Cardiac muscle cell (in vitro differentiated cells and primary cell): Measurements from ENCODE around the gene RPS19. TPM values are rescaled to one million over a fixed set of nuclear protein-coding genes. Genes with fewer than 3 reads are reported as not detected.

Experiments used
- DNase-seq, 2 donors: peaks; one replicate each; pipeline versions ENCODE4 v3.0.0 to v3.0.0-alpha.2; 2010 to 2017; ENCODE audit warnings: low read depth in 1 of 2, low spot score in 1 of 2
- H3K27ac ChIP-seq: fragments of 200-600 bp; sonication (generic); 2 replicates; pipeline ENCODE4 v1.5.1; 2016
- H3K27me3 ChIP-seq: fragments of 200-600 bp; sonication (generic); 2 replicates; pipeline ENCODE4 v1.6.0; 2016; ENCODE audit warnings: control low read depth
- H3K36me3 ChIP-seq: fragments of 200-600 bp; sonication (generic); 2 replicates; pipeline ENCODE4 v1.5.1; 2016; ENCODE audit warnings: control low read depth
- H3K4me1 ChIP-seq: fragments of 200-600 bp; sonication (generic); 2 replicates; pipeline ENCODE4 v1.8.1; 2017; ENCODE audit warnings: low read depth, mild to moderate bottlenecking, mixed run types
- H3K4me3 ChIP-seq: fragments of 200-600 bp; sonication (generic); 2 replicates; pipeline ENCODE4 v1.5.1; 2016; ENCODE audit warnings: mild to moderate bottlenecking
- H3K9me3 ChIP-seq: fragments of 200-600 bp; sonication (generic); 2 replicates; pipeline ENCODE4 v1.5.1; 2017; ENCODE audit warnings: low read depth, mild to moderate bottlenecking, control low read depth
- polyA plus RNA-seq: library from polyadenylated mRNA; unstranded; fragments of >200 nt; fragmentation: Nextera tagmentation; extraction: Ambion mirVana; gene quantifications from 2 replicates; pipeline ENCODE4 v1.2.1, GENCODE V29; 2016
- total RNA-seq: library from RNA; depleted of rRNA; stranded (reverse); fragments of >200 nt; gene quantifications from 2 replicates; pipeline ENCODE4 v1.2.3, GENCODE V29; 2016
- TF ChIP-seq, protein P1 (sequence below): IDR thresholded peaks from 2 replicates; pipeline ENCODE4 v1.5.1; 2012; ENCODE audit warnings: low read depth, mild to moderate bottlenecking, low read length

Gene RPS19
- total and polyA plus RNA-seq, 2 experiments from 2014 or later: 1,323 to 1,651 TPM

DNA sequence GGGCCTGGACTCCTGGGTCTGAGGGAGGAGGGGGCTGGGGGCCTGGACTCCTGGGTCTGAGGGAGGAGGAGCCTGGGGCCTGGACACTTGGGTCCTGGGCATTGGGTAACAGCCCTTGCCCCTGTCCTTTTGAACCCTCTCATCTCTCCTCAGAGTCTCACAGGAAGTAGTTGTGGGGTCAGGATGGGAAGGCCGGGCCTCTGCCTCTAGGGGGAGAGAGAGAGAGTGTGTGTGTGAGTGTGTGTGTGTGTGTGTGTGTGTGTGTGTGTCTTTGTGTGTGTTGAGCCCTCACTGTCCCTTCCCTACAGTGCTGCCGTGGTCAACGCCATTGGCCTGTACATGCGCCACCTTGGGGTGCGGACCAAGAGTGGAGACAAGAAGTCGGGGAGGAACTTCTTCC is 33.8 kb downstream of the RPS19 start:
- DNase-seq: peak in 1 of 2 donors; percentile 34
- Histone ChIP-seq H3K27ac (no peak overlapping the region), H3K4me3 (no peak overlapping the region), H3K9me3 (no peaks in the 10 kb centered on the region), H3K27me3 (no peaks in the 10 kb centered on the region), H3K36me3 (no peaks in the 10 kb centered on the region), H3K4me1 (no peaks in the 10 kb centered on the region)
- TF ChIP-seq, protein P1, sequence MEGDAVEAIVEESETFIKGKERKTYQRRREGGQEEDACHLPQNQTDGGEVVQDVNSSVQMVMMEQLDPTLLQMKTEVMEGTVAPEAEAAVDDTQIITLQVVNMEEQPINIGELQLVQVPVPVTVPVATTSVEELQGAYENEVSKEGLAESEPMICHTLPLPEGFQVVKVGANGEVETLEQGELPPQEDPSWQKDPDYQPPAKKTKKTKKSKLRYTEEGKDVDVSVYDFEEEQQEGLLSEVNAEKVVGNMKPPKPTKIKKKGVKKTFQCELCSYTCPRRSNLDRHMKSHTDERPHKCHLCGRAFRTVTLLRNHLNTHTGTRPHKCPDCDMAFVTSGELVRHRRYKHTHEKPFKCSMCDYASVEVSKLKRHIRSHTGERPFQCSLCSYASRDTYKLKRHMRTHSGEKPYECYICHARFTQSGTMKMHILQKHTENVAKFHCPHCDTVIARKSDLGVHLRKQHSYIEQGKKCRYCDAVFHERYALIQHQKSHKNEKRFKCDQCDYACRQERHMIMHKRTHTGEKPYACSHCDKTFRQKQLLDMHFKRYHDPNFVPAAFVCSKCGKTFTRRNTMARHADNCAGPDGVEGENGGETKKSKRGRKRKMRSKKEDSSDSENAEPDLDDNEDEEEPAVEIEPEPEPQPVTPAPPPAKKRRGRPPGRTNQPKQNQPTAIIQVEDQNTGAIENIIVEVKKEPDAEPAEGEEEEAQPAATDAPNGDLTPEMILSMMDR: peak; percentile 3

DNA sequence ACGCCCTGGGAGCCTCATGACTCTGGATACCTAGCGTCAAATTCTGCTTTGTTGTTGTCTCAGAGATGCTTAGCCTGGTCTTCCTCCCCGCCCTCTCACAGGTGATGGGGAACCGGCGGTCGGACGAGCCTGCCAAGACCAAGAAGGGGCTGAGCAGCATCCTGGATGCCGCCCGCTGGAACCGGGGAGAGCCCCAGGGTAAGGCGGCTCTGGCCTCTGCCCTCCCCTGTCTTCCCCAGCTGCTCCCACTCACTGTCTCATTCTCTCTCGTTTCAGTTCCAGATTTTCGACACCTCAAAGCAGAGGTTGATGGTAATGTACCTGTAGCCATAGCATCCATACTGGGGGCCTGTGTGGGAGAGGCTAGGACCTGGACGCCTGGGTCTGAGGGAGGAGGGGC is 34.3 kb downstream of the RPS19 start:
- DNase-seq: no peak
- H3K36me3 ChIP-seq: no peaks in the 10 kb centered on the region
- H3K4me3 ChIP-seq: no peak overlapping the region
- H3K4me1 ChIP-seq: no peaks in the 10 kb centered on the region
- H3K27me3 ChIP-seq: no peaks in the 10 kb centered on the region
- TF ChIP-seq, protein P1: no peak
- H3K9me3 ChIP-seq: no peaks in the 10 kb centered on the region
- H3K27ac ChIP-seq: no peak overlapping the region

GRCh38 chr19:41895745-41896580 is 35.9 kb downstream of the RPS19 start:
- Histone ChIP-seq H3K27ac (no peak overlapping the region), H3K36me3 (no peaks in the 10 kb centered on the region)
- no peak for DNase-seq

GRCh38 chr19:41896581-41896942 is 36.5 kb downstream of the RPS19 start:
- Histone ChIP-seq H3K27ac (no peak overlapping the region), H3K4me1 (no peaks in the 10 kb centered on the region), H3K9me3 (no peaks in the 10 kb centered on the region), H3K4me3 (no peak overlapping the region), H3K27me3 (no peaks in the 10 kb centered on the region), H3K36me3 (peaks cover 2% of the 10 kb centered on the region)
- TF ChIP-seq, protein P1: no peak
- no peak for DNase-seq

More at GRCh38 chr19:41895745-41896580, 35.9 kb downstream of the RPS19 start:
- H3K4me3 ChIP-seq: no peak overlapping the region
- H3K9me3 ChIP-seq: no peaks in the 10 kb centered on the region
- H3K4me1 ChIP-seq: no peaks in the 10 kb centered on the region
- TF ChIP-seq, protein P1: peak; percentile 23
- no peaks in the 10 kb centered on the region for H3K27me3 ChIP-seq

- no peaks in the 10 kb centered on the region for H3K27me3 ChIP-seq
- peaks cover 4% of the 10 kb centered on the region for H3K36me3 ChIP-seq
- no peaks in the 10 kb centered on the region for H3K4me1 ChIP-seq
- H3K9me3 ChIP-seq: no peaks in the 10 kb centered on the region
- H3K4me3 ChIP-seq: no peak overlapping the region
- DNase-seq: no peak
- TF ChIP-seq, protein P1: no peak
- H3K27ac ChIP-seq: no peak overlapping the region
Measured at GRCh38 chr19:41897181-41897580, 37.1 kb downstream of the RPS19 start.
